PC-9 (cell line): ENCODE results near the gene CCR9. TPM values are rescaled to one million over a fixed set of nuclear protein-coding genes. Genes with fewer than 3 reads are reported as not detected.
A peak's percentile ranks its signal among the peaks of the same experiment; 100 is the strongest.

ENCODE experiments used
- BruUV-seq: library from RNA; stranded (reverse); fragments of 400-500 nt; replicated peaks from 2 replicates; lab custom pipeline; 2021; lab: Mats Ljungman, UMichigan
- CTCF ChIA-PET: fragments of 300-600 bp; sonication (Branson Sonifier 250); formaldehyde crosslinking; loops from one replicate; lab custom pipeline; 2022; ENCODE audit warnings: antibody characterized with exemption; lab: Charles Lee
- POLR2A ChIA-PET: fragments of 300-600 bp; sonication (Branson Sonifier 250); formaldehyde crosslinking; loops from one replicate; lab custom pipeline; 2022; ENCODE audit warnings: antibody characterized with exemption; ENCODE audit not compliant: unreplicated experiment; lab: Charles Lee
- DNase-seq, 2 experiments: peaks; one replicate each; pipeline versions ENCODE4 v3.0.0 to v3.0.0-alpha.2; 2015 to 2022; ENCODE audit warnings: mixed read lengths in 1 of 2
- H2AFZ ChIP-seq: fragments of 200-600 bp; sonication (generic); 2 replicates; pipeline ENCODE4 v1.8.1; 2017; ENCODE audit warnings: antibody characterized with exemption
- H3F3A ChIP-seq: fragments of 200-600 bp; sonication (generic); 2 replicates; pipeline ENCODE4 v1.8.1; 2017; ENCODE audit warnings: antibody characterized with exemption, mild to moderate bottlenecking, low read depth; ENCODE audit not compliant: insufficient read depth
- H3K27ac ChIP-seq: fragments of 200-600 bp; sonication (generic); 2 replicates; pipeline ENCODE4 v1.6.1; 2016; ENCODE audit warnings: mixed run types
- H3K27me3 ChIP-seq: fragments of 200-600 bp; sonication (generic); 2 replicates; pipeline ENCODE4 v1.6.1; 2016; ENCODE audit warnings: low read depth, mixed run types; ENCODE audit not compliant: insufficient read depth
- H3K36me3 ChIP-seq: fragments of 200-600 bp; sonication (generic); 2 replicates; pipeline ENCODE4 v1.6.1; 2016; ENCODE audit warnings: low read depth, mixed run types
- H3K4me1 ChIP-seq: fragments of 200-600 bp; sonication (generic); replicated peaks from 2 replicates; pipeline ENCODE4 v1.6.1; 2016; ENCODE audit warnings: mixed run types; ENCODE audit not compliant: insufficient read depth
- H3K4me2 ChIP-seq: fragments of 200-600 bp; sonication (generic); 2 replicates; pipeline ENCODE4 v1.6.1; 2017; ENCODE audit warnings: mixed run types
- H3K4me3 ChIP-seq: fragments of 200-600 bp; sonication (generic); 2 replicates; pipeline ENCODE4 v1.6.1; 2016; ENCODE audit warnings: mixed run types
- H3K79me2 ChIP-seq: fragments of 200-600 bp; sonication (generic); 2 replicates; pipeline ENCODE4 v1.6.1; 2017; ENCODE audit warnings: low read depth, mixed run types
- H3K9me2 ChIP-seq: fragments of 200-600 bp; sonication (generic); 2 replicates; pipeline ENCODE4 v1.8.1; 2017; ENCODE audit warnings: mild to moderate bottlenecking; ENCODE audit not compliant: insufficient read depth
- H3K9me3 ChIP-seq: fragments of 200-600 bp; sonication (generic); 2 replicates; pipeline ENCODE4 v1.8.1; 2016; ENCODE audit warnings: low read depth; ENCODE audit not compliant: insufficient read depth
- H4K20me1 ChIP-seq: fragments of 200-600 bp; sonication (generic); 2 replicates; pipeline ENCODE4 v1.8.1; 2017; ENCODE audit not compliant: insufficient read depth
- EZH2 ChIP-seq: fragments of 200-600 bp; sonication (generic); IDR thresholded peaks from 2 replicates; pipeline ENCODE4 v1.8.0; 2017; ENCODE audit warnings: antibody characterized with exemption, low read depth
- intact Hi-C: fragments of 100-400 bp; cut with micrococcal nuclease; formaldehyde crosslinking; loops from one replicate; pipeline ENCODE4 v1.10.0; 2022; ENCODE audit not compliant: unreplicated experiment
- total RNA-seq: library from RNA; stranded (reverse); gene quantifications from 2 replicates; pipeline ENCODE4 v1.2.3, GENCODE V29; 2021
- TF ChIP-seq, protein P1 (sequence below): fragments of 200-600 bp; sonication (generic); conservative IDR thresholded peaks from 2 replicates; pipeline ENCODE4 v1.6.1; 2017; ENCODE audit warnings: mixed run types, antibody characterized with exemption, mild to moderate bottlenecking, moderate library complexity

CCR9 gene
- total RNA-seq, 1 experiment from 2014 or later, result not detected

DNA sequence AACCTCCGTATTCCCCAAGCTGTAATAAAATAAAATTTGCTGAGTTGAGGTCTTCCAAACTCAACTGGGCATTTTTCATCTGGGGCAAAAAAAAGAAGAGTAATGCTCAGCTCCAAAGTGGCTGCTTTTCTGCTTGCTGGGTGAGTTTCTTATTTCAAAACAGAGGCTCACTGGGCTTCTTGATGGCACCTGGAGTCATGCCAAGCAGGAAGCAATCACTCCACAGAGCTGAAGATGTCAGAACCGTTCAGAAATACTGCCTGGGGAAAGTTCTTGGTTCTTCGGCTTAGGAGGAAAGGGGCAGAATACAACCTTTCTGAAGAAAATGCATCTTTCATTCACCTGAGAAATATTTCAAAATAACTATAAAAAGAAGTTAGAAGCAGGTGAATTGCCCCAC is 4.1 kb downstream of the CCR9 start:
- peak in 1 of 2 experiments; percentile 24 for DNase-seq
- Histone ChIP-seq H3K9me2 (no peaks in the 10 kb centered on the region), H3K27me3 (no peaks in the 10 kb centered on the region), H3K79me2 (no peaks in the 10 kb centered on the region), H3K4me2 (no peak overlapping the region), H3K4me3 (no peak overlapping the region), H3F3A (no peaks in the 10 kb centered on the region), H3K27ac (no peak overlapping the region), H2AFZ (no peak overlapping the region), H3K4me1 (peaks cover 7% of the 10 kb centered on the region; the same call in 1 of the 2 replicates), H3K36me3 (no peaks in the 10 kb centered on the region), H3K9me3 (no peaks in the 10 kb centered on the region), H4K20me1 (no peaks in the 10 kb centered on the region)
- no TSS peak for BruUV-seq
- ChIA-PET POLR2A (no interaction called here), CTCF (no interaction called here)
- intact Hi-C loops, result no loop called here
- TF ChIP-seq EZH2, result no peak
- TF ChIP-seq, protein P1, sequence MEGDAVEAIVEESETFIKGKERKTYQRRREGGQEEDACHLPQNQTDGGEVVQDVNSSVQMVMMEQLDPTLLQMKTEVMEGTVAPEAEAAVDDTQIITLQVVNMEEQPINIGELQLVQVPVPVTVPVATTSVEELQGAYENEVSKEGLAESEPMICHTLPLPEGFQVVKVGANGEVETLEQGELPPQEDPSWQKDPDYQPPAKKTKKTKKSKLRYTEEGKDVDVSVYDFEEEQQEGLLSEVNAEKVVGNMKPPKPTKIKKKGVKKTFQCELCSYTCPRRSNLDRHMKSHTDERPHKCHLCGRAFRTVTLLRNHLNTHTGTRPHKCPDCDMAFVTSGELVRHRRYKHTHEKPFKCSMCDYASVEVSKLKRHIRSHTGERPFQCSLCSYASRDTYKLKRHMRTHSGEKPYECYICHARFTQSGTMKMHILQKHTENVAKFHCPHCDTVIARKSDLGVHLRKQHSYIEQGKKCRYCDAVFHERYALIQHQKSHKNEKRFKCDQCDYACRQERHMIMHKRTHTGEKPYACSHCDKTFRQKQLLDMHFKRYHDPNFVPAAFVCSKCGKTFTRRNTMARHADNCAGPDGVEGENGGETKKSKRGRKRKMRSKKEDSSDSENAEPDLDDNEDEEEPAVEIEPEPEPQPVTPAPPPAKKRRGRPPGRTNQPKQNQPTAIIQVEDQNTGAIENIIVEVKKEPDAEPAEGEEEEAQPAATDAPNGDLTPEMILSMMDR, result no peak

- DNase-seq, result no peak
- H3K79me2 ChIP-seq, result no peaks in the 10 kb centered on the region
- H3K4me2 ChIP-seq, result no peak overlapping the region
- H3K36me3 ChIP-seq, result no peaks in the 10 kb centered on the region
- no peaks in the 10 kb centered on the region for H3K9me2 ChIP-seq
- CTCF ChIA-PET, result interaction anchor here (0.6 kb wide), 1 partner anchor 51 kb away, joined by 5 read pairs; no protein-coding TSS in a partner anchor
- H3K27me3 ChIP-seq, result no peaks in the 10 kb centered on the region
- POLR2A ChIA-PET, result interaction anchor here (0.7 kb wide), 1 partner anchor 22 kb away, joined by 3 read pairs; no protein-coding TSS in a partner anchor
- H4K20me1 ChIP-seq, result no peaks in the 10 kb centered on the region
- TF ChIP-seq, protein P1, result no peak
- TF ChIP-seq EZH2, result no peak
- intact Hi-C loops, result no loop called here
- BruUV-seq, result no TSS peak
- no peak overlapping the region for H3K27ac ChIP-seq
- no peak overlapping the region for H2AFZ ChIP-seq
- H3F3A ChIP-seq, result no peaks in the 10 kb centered on the region
- H3K4me3 ChIP-seq, result no peak overlapping the region
- H3K9me3 ChIP-seq, result no peaks in the 10 kb centered on the region
- peaks cover 11% of the 10 kb centered on the region; the same call in 1 of the 2 replicates for H3K4me1 ChIP-seq
Measured at GRCh38 chr3:45892161-45892560, 5.8 kb downstream of the CCR9 start.

- Histone ChIP-seq H3K79me2 (no peaks in the 10 kb centered on the region), H3K9me3 (no peaks in the 10 kb centered on the region), H3K4me1 (peaks cover 11% of the 10 kb centered on the region; the same call in 1 of the 2 replicates), H3K27me3 (no peaks in the 10 kb centered on the region), H2AFZ (no peak overlapping the region), H4K20me1 (no peaks in the 10 kb centered on the region), H3F3A (no peaks in the 10 kb centered on the region), H3K4me3 (no peak overlapping the region), H3K27ac (no peak overlapping the region), H3K9me2 (no peaks in the 10 kb centered on the region), H3K36me3 (no peaks in the 10 kb centered on the region), H3K4me2 (no peak overlapping the region)
- ChIA-PET CTCF (no interaction called here), POLR2A (no interaction called here)
- BruUV-seq, result no TSS peak
- DNase-seq, result no peak
- intact Hi-C loops, result no loop called here
- TF ChIP-seq EZH2, result no peak
- TF ChIP-seq, protein P1, result no peak
Measured at GRCh38 chr3:45894015-45894414, 7.7 kb downstream of the CCR9 start.
